Measurements from ENCODE around the gene ZNF384.
"Not testable (repeated sequence)": the region's sequence is repeated elsewhere in the genome, so short reads cannot be mapped to it uniquely, and the experiment has no call there.

ZNF384 gene

GRCh38 chr12:6688999-6689882 lies at the start of gene ZNF384:
Gene ZNF384 (minus strand): TSS chr12:6689375. CDS start chr12:6679520, 9,855 bp downstream.
- peak; percentile 95 for DNase-seq (ENCODE audit: low read depth, low spot score)
- peak within 1 kb of the TSS; percentile 90 for H3K27ac ChIP-seq

GRCh38 chr12:6736754-6737153 lies 47.6 kb upstream of the ZNF384 start:
- no peak for DNase-seq (ENCODE audit: low read depth, low spot score)
- peak overlapping the region; percentile 61 for H3K27ac ChIP-seq

DNA sequence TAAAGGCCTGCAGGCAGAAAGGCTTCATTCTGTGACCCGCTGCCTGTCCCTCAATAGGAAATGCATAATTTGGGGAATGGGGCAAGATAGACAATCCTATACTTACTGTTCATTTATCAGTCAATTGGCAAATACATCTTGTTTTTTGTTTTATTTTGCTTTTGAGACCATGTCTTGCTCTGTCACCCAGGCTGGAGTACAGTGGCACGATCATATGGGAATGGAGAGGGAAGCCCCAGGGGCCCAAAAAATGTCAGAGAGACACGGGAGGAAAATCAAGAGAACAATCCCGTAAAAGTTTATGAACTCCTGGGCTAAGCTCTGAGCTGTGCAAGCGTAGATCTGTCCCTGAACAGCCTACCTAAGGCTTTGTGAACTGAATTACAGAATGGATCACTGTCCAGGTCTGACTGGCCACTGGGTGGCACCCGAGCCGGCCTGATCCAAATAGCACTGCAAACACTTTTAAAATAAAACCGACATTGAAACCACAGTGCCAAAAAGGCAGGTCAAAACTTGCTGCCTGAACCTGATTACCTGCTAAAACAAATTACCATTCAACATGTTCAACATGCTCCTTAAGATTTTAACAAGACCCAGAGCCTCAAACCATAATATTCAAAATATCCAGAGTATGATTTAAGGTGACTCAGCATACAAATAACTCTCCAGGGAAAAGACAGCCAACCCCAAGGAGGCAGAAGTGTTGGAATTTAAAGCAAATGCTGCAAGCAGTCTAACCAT lies 46.4 kb upstream of the ZNF384 start:
- peak; percentile 91 for DNase-seq (ENCODE audit: low read depth, low spot score)
- peak overlapping the region; percentile 61 for H3K27ac ChIP-seq

DNA sequence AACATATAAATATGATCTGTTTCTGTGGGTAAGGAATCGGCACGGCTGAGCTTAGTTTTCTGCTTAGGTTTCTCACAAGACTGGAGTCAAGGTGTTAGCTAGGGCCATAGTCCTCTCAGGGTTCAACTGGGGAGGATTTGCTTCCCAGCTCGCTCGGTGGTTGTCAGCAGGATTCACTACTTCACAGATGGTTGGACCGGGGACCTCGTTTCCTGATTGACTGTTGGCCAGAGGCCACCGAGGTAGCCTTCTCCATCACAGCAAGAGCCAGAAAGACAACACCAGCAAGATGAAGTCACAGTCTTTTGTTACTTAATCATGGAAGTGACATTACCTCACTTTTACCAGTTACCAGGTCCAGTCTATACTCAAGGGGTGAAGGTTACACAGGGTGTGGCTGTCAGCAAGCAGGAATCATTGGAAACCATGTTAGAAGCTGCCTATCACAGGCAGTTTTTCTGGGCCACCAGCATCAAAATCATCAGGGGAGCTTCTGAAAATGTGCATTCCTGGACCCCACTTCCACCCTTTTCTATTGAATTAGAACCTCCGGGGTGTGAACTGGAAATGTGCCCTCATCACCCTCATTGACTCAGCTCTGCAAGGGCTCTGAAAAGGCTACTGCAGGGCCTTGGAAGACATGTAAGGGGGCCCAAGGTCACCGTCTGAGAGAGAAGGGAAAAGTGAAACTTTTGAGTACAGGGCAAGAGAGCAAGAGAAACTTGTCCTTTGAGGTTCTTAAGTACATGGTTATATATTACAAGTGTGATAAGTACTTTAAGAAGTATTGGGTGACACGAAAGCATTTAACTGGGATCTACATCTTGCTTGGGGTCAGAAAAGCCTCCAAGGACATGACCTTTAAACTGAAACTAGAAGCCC lies 45.6 kb upstream of the ZNF384 start:
- H3K27ac ChIP-seq = no peak overlapping the region
- no peak for DNase-seq (ENCODE audit: low read depth, low spot score)

DNA sequence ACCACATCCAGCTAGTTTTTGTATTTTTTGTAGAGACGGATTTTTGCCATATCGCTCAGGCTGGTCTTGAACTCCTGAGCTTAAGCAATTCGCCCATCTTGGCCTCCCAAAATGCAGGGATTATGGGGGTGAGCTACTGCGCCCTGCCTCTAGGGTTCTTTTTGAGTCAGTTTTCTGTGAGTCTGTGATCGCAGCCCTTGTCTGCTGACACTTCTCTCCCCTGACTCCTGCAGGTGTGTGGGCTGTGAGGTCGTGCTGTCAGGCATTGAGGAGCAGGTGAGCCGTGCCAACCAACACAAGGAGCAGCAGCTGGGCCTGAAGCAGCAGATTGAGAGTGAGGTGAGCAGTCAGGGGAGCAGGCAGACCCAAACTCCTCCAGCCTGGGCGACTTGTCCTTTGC lies 41.0 kb upstream of the ZNF384 start:
- no peak for DNase-seq (ENCODE audit: low read depth, low spot score)
- H3K27ac ChIP-seq = no peak overlapping the region

GRCh38 chr12:6729186-6729585 lies 40.0 kb upstream of the ZNF384 start:
- no peak for DNase-seq (ENCODE audit: low read depth, low spot score)
- no peak overlapping the region for H3K27ac ChIP-seq

DNA sequence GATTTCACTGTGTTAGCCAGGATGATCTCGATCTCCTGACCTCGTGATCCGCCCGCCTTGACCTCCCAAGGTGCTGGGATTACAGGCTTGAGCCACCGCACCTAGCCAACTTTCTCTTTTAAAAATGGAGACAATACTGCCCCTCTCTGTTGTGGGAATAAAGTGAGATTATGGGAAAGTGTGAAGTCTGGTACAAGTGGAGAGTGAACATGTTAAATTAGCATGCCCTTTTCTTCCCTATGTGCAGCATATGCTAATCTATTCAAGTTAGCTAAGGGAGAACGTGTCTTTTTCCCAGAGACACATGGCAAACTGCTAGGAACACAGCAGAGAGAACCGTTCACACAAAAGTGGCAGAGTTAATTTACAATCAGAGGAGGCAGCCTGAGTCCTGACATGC lies 36.2 kb upstream of the ZNF384 start:
- DNase-seq (ENCODE audit: low read depth, low spot score) = no peak
- no peak overlapping the region for H3K27ac ChIP-seq

DNA sequence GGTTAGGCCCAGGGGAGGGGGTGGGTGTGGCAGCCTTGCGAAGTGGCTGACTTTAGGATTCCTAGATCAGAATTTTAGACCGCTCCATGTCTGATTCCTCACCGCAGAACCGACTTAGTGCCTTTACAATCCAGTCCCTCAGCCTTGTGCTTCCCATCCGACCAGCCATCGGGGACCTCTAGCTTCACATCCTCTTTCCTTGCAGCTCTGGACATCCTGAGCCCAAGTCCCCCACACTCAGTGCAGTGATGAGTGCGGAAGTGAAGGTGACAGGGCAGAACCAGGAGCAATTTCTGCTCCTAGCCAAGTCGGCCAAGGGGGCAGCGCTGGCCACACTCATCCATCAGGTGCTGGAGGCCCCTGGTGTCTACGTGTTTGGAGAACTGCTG lies 35.2 kb upstream of the ZNF384 start:
- no peak for DNase-seq (ENCODE audit: low read depth, low spot score)
- peak overlapping the region; percentile 84 for H3K27ac ChIP-seq

- H3K27ac ChIP-seq = peak within 1 kb of the TSS; percentile 84
- peak; percentile 94 for DNase-seq (ENCODE audit: low read depth, low spot score)
Observed at GRCh38 chr12:6723607-6724408, 34.6 kb upstream of the ZNF384 start, which contains the start of gene COPS7A. Gene COPS7A (plus strand): TSS chr12:6724046. CDS start chr12:6724657, 611 bp downstream.

- H3K27ac ChIP-seq = no peak overlapping the region
- DNase-seq (ENCODE audit: low read depth, low spot score) = no peak
Observed at GRCh38 chr12:6722863-6723262, 33.7 kb upstream of the ZNF384 start.

DNA sequence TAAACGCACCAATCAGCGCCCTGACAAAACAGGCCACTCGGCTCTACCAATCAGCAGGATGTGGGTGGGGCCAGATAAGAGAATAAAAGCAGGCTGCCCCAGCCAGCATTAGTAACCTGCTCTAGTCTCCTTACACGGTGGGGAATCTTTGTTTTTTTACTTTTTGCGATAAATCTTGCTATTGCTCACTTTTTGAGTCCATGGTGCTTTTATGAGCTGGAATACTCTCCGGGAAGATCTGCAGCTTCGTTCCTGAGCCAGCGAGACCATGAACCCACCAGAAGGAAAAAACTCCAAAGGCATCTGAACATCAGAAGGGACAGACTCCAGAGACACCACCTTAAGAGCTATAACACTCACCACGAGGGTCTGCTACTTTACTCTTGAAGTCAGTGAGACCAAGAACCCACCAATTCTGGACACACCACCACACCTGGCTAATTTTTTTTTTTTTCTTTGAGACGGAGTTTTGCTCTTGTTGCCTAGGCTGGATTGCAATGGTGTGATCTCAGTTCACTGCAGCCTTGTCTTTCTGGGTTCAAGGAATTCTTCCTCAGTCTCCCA lies 27.8 kb upstream of the ZNF384 start:
- no peak overlapping the region for H3K27ac ChIP-seq
- no peak for DNase-seq (ENCODE audit: low read depth, low spot score)

GRCh38 chr12:6716031-6716873 lies 27.1 kb upstream of the ZNF384 start:
- H3K27ac ChIP-seq; DNase-seq (ENCODE audit: low read depth, low spot score): not testable (repeated sequence)

DNA sequence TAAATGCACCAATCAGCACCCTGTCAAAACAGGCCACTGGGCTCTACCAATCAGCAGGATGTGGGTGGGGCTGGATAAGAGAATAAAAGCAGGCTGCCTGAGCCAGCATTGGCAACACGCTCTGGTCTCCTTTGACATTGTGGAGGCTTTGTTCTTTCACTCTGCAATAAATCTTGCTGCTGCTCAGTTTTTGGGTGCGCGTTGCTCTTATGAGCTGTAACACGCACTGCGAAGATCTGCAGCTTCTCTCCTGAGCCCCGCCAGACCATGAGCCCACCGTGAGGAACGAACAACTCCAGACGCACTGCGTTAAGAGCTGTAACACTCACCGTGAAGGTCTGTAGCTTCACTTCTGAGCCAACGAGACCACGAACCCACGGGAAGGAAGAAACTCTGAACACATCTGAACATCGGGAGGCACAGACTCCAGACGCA lies 19.8 kb upstream of the ZNF384 start:
- DNase-seq (ENCODE audit: low read depth, low spot score) = no peak
- H3K27ac ChIP-seq = no peak overlapping the region

GRCh38 chr12:6708351-6708750 lies 19.2 kb upstream of the ZNF384 start:
- not testable (repeated sequence) for H3K27ac ChIP-seq; DNase-seq (ENCODE audit: low read depth, low spot score)

GRCh38 chr12:6703631-6704030 lies 14.5 kb upstream of the ZNF384 start:
- DNase-seq (ENCODE audit: low read depth, low spot score) = no peak
- no peak overlapping the region for H3K27ac ChIP-seq

DNA sequence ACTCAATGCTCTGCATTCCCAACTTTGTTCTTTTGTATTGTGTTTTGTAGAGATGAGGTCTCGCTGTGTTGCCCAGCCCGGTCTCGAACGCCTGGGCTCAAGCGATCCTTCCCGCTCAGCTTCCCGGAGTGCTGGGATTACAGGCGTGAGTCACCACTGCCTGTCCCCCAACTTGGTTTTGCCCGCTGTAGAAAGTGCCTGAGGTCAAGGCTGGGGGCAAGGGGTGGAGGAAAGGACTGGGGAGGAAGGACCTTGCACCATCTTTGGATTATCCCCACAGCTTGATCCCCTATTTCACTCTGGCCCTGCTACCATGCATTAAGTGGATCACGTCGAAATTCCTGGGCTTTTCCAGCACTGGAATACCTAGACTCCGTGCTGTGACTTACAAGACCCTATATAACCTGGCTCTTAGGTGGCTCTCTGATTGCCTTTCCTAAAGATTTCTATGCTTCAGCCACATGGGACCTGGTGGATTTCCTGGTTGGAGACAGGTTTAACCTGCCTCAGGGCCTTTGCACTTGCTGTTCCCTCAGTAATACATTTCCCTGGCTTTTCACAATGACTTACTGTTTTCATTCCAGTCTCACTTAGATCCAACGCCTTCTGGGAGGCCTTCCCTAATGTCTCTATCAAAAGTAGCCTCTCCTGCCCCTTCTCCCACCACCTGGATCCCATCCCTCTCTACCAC lies 12.0 kb upstream of the ZNF384 start:
- H3K27ac ChIP-seq = no peak overlapping the region
- no peak for DNase-seq (ENCODE audit: low read depth, low spot score)

- DNase-seq (ENCODE audit: low read depth, low spot score) = no peak
- H3K27ac ChIP-seq = no peak within 1 kb of the TSS
Observed at GRCh38 chr12:6700646-6701051, 11.5 kb upstream of the ZNF384 start, which contains the start of gene PIANP. Gene PIANP (minus strand): TSS chr12:6700815. CDS start chr12:6698061, 2,754 bp downstream.
